HG03045 (cell line): ENCODE data around the gene TCF20.

Experiments used
- ATAC-seq: cut with Tn5 transposase; IDR thresholded peaks from one replicate; pipeline ENCODE4 v1.9.1; 2021; ENCODE audit warnings: mild to moderate bottlenecking, moderate library complexity; ENCODE audit not compliant: unreplicated experiment

Gene TCF20

DNA sequence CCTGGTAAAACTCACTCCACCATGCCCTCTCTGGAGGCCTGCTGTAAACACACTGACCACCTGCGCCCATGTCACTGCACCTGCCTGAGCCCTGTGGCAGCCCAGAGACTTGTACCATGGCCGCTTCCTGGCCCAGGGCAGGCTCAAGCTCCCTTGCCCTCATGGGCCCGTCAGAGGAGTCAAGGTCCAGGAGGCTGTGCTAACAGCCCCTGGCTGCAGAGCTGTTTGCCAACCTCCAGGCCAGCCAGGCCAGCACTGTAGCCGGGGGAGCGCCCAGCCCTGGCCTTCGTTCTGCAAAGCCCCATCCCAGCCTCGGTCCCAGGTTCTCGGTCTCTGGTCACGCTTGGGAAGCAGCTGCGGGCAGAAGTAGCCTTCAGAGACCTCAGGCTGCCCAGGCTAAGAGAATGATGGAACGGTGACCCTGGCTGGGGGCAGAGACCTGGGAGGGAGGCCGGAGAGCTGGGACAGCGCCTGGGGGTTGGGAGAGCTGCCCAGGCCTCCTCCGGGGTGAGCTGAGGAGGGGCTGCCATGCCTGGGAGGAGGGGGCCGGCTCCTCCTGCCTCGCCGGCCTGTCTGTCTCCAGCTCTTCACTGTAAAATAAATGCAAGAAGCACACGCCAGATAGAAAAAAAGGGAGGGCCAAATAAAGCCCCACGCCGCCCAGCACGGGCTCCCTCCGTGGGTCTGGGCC is 11.9 kb upstream of the TCF20 start:
- no peak for ATAC-seq

GRCh38 chr22:42281706-42282251 is 11.3 kb upstream of the TCF20 start:
- no peak for ATAC-seq

- no peak for ATAC-seq
Measured at GRCh38 chr22:42281284-42281683, 10.8 kb upstream of the TCF20 start.

- ATAC-seq = no peak
Measured at GRCh38 chr22:42280836-42281235, 10.4 kb upstream of the TCF20 start.

- ATAC-seq = no peak
Measured at GRCh38 chr22:42280140-42280539, 9.7 kb upstream of the TCF20 start.

DNA sequence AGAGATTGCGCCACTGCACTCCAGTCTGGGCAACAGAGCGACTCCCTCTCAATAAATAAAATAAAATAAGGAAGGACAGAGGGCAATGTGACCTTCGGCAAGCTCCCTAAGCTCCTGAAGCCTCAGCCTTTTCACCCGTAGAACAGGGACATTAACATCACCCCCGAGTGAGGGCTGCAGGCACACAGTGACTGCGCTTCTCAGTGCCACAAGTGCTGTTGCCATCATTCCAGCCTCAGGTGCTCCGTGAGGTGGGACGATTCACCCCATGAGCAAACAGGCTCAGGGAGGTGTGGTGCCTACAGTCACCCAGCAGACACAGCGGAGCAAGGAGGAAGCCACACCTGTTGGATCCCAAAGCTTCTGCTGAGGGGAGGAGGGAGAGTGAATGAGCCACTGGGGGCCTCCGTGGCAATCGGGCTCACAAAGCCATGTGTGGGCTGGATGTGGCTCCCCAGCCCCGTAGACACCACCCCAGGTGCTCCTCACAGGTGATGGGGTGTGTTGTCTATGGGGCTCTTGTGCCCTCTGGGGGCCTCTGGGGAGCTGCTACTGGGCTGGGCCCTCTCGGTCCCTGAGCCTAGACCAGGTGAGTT is 9.1 kb upstream of the TCF20 start:
- ATAC-seq = no peak

GRCh38 chr22:42277988-42278776 is 7.7 kb upstream of the TCF20 start:
- ATAC-seq = no peak

GRCh38 chr22:42277232-42277753 is 6.8 kb upstream of the TCF20 start:
- ATAC-seq = no peak

- ATAC-seq = no peak
Measured at GRCh38 chr22:42275970-42276369, 5.5 kb upstream of the TCF20 start.

- no peak for ATAC-seq
Measured at GRCh38 chr22:42275176-42275575, 4.7 kb upstream of the TCF20 start.

DNA sequence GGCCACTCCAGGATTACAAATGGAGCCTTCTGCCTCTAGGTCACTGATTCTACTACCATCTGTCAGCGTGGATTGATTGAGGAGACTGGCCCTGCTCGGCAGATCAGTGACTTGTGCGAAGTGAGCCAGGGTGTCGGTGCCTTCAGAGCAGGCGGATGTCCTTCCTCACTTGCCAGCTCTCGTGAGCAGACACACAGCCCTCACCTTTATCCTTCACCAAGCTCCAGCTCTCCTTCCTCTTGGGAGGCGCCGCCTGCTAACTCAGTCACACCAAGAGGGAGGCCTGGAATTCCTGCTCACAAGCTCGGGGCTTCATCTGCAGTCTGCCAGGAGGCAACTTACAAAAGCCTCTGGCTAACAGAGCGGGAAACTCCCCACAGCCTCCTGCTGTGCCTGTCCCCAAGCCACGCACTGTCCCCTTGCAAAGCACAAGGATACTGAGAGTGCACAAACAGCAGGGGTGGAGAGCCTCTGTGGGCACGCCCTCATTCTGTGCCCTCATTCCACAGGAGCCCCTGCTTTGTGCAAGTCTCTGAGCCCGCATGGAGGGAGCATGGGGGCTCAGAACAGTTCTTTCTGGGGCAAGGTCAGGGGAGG is 3.5 kb upstream of the TCF20 start:
- ATAC-seq = no peak

DNA sequence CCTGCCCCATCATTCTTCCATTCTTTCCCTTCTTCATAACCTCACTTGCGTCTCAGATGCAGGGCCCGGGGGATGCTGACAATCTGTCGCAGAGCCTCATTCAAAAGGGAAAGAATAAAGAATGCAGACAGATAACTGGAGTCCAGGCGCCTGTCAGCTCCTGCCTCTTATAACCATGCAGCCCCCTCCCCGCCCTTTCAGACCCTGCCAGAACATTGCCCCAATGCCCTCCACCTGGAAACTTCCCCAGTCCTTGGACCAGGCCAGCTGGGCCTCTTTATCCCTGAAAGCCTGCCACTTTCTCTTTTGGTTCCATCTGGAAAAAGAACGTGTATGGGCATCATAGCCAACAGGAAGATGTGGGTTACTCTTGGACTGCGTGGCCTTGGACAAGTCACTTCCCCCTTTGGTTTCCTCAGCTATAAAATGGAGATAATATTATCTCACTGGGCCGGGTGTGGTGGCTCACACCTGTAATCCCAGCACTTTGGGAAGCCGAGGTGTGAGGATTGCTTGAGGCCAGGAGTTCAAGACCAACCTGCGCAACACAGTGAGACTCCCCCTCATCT is 2.1 kb upstream of the TCF20 start:
- ATAC-seq = no peak

- no peak for ATAC-seq
Measured at GRCh38 chr22:42271906-42272305, 1.5 kb upstream of the TCF20 start.

GRCh38 chr22:42271191-42271813 is 849 bp upstream of the TCF20 start:
- ATAC-seq = no peak

DNA sequence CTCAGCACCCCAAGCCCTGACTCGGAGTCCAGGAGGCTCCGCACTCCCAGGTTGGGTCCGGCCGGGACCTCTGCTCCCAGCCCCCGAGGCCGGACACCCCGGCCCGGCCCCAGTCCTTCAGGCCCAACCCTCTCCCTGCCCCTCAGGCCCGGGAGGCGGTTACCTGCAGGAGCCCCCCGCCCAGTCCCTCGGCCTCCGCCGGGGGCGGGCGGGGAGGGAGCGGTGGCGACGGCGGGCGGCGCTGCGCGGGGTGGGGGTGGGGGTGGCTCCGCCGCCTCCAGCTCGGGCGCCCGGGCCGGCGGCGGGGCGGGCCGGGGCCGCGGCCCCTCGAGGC is 310 bp downstream of the TCF20 start:
- peak; percentile 48 for ATAC-seq

DNA sequence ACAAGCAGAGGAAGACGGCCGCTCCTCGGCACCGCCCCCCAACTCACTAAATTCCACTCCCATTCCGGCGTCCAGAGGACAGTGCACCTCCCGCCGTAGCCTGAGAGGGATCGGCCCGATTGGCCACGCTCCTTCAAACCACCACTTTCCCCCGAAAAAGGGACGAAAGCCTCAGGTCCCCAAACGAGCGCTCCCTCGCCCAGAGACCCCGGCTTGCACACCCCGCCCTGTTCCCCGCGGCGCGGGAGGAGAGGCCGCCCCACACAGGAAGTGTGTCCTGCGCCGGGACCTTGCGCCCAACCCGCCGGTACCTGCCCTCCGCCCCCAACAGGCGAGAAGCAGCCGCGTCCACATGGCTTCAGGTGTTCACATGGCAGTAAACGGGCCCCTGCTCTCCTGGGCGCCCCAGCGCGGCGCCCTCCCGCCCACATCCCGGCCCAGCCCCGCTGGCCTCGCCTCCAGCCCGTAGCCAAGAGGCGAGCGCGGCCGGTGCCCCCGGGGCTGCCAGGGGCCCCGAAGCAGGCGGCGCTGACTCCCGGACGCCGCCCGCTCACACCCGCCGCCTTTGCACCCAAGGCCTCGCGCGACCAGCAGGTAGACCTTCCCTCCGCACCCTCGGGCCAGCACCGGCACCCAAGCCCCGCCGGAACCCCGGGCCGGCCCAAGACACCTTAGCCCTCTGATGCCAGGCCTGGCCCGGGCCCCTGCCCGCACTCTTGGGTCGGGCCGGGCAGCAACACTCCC is 849 bp downstream of the TCF20 start:
- peak; percentile 32 for ATAC-seq

- ATAC-seq = no peak
Measured at GRCh38 chr22:42268852-42269410, 1.5 kb downstream of the TCF20 start.

DNA sequence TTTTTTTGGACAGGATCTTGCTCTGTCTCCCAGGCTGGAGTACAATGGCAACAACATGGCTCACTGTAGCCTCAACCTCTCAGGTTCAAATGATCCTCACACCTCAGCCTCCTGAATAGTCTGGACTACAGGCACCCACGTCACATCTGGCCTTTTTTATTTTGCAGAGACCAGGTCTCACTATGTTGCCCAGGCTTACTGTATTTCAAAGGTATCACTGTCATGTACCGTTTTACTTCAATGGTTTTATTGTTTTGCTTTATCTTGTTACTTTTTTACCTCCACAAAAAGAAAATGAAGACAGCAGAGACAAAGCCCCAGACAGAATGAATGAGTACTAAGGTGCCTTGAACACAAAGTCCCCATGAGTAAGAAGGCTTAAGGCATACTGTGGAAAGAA is 5.1 kb downstream of the TCF20 start:
- ATAC-seq = no peak

DNA sequence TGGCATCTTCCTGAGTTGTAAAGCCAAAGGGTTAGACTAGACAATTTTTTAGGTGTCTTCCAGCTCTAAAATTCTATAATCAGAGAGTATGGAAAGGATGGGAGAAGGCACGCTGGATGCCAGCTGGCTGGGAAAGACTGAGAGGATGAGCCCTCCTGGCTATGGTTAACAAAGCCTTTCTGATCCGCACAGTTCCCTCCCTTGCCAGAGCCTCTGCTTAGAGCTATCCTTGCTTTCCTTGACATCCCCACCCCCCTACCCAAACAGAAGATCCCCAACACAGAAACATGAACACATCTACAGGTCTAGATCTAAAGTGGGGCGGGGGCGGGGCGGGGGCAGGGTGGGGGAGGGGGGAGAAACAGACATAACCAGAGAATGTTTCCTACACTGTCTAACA is 6.5 kb downstream of the TCF20 start:
- ATAC-seq = no peak

- no peak for ATAC-seq
Measured at GRCh38 chr22:42262964-42263363, 7.5 kb downstream of the TCF20 start.
